ENCODE data around the gene CYP3A4.
"Not testable (repeated sequence)": the region's sequence is repeated elsewhere in the genome, so short reads cannot be mapped to it uniquely, and the experiment has no call there.

CYP3A4 gene

DNA sequence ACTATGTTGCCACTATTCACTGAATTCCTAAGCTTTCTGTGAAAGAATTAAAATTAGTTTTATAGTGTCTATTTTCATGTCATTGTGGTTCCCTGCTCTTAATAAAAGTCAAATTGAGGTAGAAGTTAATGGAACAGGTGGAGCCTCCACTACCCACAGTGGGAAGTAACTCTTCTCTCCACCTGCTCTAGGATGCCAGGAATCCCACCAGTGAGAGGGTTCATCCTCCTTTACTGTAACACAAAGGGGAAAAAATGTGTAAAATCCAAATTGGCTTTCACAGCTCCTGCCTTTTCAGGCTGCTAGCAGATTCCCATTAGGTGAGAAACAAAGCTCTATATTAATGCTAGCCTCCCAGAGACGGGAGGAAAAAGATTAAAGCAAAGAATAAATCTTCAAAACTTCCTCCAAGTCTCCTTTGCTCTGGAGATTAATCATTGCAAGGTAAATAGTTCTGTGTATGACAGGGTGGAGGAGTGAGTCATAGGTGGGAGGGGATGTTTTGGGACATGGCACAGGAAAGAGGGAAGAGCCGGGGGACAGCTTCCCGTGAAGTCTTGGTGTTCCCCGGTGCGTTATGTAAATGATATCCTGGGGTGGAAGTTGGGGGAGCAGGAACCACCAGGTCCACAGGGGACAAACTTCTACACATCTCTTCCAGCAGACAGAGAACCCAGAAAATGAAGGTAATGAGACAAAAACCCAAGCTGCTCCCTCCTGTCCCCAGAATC, 32.5 kb downstream of the CYP3A4 start:
- not testable (repeated sequence) for DNase-seq

DNA sequence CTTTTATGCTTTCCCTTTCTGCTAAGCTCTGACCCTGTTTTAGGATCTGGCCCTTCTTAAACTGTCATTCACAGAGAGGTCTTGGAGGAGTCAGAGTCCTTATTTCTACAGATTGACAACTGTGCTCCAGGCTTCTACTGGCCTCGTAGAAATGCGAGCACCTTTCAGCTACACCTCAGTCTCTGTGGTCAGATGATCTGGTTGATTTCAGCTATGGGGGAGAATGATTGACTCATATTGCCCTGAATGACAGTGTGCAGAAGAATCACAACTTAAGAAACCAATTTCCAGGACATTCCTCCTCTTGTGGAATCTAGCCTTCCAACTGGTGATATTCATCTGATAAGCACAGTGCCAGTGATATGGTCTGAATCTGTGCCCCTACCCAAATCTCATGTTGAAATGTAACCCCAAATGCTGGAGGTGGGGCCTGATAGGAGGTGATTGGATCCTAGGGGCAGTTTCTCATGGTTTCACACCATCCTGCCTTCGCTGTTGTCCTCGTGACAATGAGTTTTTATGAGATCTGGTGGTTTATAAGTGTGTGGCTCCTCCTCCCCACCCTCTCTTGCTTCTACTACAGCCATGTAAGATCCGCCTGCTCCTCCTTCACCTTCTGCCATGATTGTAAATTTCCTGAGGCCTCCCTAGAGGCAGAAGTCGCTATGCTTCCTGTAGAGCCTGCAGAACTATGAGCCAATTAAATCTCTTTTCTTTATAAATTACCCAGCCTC, 35.0 kb downstream of the CYP3A4 start:
- peak; percentile 11 for DNase-seq

DNA sequence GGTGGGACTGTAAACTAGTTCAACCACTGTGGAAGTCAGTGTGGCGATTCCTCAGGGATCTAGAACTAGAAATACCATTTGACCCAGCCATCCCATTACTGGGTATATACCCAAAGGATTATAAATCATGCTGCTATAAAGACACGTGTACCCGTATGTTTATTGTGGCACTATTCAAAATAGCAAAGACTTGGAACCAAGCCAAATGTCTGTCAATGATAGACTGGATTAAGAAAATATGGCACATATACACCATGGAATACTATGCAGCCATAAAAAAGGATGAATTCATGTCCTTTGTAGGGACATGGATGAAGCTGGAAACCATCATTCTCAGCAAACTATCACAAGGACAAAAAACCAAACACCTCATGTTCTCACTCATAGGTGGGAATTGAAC, 37.1 kb downstream of the CYP3A4 start:
- not testable (repeated sequence) for DNase-seq

DNA sequence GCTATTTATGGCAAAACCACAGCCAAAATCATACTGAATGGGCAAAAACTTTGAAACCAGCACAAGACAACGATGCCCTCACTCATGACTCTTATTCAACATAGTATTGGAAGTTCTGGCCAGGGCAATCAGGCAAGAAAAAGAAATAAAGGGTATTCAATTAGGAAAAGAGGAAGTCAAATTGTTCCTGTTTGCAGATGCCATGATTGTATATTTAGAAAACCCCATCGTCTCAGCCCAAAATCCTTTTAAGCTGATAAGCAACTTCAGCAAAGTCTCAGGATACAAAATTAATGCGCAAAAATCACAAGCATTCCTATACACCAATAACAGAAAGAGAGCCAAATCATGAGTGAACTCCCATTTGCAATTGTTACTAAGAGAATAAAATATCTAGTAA, 38.6 kb downstream of the CYP3A4 start:
- DNase-seq: not testable (repeated sequence)

DNA sequence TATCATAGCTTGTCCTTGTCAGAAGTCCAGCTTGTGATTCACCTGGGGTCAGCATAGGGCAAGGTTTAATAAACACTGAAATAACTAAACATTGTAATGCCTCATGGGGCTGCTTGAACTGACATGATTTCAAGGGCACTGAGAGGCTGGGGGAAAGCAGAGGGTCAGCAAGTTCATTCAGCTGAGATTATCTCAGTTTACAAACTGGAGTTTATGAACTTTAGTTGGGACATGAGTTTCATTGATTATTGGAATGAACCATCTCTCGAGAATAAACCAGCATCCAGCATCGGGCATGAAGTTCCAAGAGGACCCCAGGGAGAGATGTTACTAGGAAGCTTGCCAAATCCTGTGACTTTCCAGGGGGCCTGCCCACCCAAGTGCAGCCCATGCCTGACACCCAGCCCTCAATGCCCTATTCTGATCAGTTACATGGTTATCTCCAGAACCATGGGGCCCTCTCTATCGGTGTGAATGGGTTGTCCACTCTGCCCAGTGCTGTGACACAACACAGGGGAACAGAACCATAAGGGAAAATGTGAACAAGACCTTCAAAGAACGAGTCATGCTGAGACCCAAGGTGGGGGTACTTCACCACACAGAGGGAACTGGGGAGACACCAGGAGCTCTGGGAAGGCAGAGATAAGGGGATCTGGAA, 41.1 kb downstream of the CYP3A4 start:
- no peak for DNase-seq

DNA sequence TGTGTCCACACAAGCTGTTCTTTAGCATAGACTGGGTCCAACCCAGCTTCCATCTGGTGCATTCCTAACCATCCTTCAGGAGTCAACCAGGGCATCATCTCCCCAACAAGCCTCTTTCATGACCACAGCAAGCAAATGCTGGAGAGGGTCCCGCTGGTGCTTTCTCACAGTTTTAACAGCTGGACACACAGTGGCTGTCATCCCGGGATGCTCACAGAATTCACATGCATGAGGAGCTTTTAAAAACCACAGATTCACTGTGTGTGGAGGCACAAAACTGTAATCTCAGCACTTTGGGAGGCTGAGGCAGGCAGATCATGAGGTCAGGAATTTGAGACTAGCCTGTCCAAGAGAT, 42.6 kb downstream of the CYP3A4 start:
- no peak for DNase-seq

DNA sequence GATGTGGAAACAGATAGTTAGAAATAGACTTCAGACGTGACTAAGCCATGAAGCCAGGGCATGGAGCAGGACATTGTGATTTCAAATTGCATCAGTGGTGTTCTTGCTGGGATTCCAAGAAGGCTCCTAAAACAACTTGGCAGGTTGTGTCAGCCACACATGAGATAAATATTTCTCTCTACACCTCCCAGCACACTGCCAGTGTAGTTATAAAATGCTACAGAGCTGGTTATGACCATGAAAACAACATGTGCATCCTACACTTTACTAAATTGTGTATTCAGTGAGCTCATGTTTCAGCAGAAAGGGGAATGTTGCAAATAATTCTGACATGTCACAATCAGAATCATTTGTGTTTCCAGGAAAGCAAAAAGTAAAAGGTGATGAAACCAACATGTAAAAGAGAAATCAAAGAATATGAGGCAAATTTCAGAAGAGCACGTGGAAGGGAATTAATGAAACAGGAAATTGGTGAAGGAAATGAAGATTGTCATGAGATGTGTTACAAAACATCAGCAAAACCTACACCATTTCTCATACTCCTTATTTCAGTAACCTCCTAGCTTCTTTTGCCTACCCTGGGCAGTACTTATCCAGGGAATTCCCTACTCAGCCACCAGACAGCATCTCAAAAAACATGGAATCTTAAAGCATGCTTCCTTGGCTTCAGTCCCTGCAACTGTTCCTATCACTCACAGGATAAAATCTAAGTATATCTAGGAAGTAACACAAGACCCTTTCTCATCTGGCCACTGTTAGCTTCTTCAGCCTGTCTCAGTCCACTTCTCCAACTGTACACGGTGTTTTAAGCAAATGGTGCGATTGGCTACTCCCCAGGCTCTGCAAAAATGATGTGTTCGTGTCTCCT, 43.2 kb downstream of the CYP3A4 start:
- peak; percentile 13 for DNase-seq

DNA sequence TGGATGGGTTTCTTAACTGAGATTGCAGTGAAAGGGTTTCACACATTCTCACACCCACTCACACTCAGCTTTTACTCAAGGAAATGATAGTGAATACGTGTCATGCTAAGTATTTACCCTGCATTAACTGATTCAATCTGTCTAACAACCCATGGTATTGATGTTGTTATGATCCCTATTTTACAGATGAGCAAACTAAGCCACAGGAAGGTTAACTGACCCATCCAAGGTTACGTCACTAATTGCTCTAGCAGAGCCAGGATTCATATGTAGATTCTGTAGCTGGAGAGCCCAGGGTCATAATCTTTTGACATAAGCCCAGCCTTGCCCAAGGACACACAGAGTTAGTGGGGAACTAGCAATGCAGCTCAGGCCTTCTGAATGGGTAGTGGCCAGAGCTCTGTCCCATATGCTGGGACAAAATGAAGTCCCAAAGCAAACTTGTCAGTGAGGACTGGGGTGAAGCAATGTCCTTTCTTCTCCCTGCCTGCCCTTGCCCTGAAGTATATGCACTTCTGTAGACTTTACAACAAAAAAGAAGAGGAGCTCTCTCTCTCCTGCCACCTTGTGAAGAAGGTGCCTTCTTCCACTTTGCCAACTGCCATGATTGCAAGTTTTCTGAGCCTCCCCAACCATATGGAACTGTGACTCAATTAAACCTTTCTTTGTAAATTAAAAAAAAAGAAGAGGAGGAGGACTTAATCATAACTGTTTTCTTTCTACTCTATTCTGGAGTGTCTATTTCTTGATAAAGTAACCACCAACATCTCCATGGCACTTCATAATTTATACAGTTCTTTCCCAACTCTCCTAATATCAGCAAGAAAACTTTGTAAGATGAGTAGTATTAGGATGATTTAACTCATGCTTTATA, 44.0 kb downstream of the CYP3A4 start:
- no peak for DNase-seq

DNA sequence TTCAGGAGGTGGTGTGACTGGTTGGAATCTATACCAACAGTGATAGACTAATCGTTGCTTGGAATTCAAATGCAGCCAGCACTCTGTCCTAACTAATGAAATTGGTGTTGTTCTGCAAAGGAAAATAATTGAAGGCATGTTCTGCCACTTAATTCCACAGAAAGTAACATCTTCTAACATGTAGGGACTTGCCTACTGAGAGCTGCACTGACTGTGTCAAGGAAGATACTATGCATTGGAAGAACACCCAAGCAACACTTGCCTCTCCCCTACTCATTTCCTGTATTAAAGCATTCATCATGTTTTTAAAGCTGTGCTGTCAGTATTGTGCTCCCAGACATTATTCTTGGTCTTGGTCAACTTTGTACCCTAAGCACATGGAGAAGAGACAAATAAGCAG, 46.3 kb downstream of the CYP3A4 start:
- DNase-seq: no peak

DNA sequence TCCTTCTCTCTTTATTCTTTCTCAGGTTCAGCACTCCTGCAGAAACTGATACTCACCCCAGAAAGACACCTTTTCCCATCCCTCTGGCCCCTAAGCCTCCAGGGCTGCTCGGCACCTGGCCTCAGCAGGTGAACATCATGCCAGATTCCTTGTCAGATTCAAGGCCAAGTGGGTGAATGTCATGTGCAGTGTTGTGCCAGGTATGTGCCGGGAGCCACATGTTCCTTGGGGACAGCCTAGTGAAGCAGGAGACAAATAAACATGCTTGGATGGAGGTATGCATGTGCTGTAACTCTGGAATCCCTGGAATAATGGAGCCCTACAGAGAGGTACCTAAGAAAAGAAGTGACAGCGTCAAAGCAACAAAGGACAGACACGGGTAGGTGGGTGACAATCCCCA, 47.3 kb downstream of the CYP3A4 start:
- DNase-seq: not testable (repeated sequence)

DNA sequence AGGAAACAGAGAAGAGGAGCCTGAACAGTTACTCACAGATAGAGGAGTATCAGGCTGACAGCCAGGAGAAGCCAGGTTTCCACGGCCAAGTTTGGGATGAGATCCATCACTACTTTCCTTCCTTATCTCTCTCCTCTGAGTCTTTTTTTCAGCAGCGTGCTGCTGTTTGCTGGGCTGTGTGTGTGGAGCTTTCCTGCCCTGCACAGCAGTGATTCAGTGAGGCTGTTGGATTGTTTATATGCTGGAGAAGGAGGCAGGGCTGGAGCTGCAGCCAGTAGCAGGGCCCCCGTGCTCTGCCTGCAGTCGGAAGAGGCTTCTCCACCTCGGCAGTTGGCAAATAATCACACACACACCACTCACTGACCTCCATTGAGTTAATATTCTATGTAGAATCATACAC, 49.0 kb downstream of the CYP3A4 start, which contains the start of gene CYP3A7:
Gene CYP3A7 (minus strand): TSS at position 210 of the 400 bp plus-strand sequence. CDS start 103 bp downstream, at position 107.
- no peak for DNase-seq

DNA sequence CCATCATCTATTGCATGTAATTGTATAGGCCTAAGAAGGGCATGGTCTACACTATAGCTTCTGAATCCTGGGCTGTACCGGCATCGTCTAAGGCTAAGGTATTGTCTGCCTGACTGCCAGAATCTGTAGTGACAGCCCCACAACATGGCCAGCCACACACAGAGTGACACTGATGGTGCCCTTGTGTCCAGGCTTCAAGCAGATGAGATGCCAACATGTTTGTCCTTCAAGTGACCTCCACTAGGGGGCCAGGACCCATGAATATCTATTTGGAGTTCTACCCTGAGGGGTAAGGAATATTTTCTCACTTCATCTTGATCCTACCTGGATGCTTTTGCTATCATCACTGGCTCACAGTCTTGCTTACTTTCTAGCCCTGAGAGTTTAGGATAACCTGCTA, 50.5 kb downstream of the CYP3A4 start:
- peak; percentile 23 for DNase-seq

DNA sequence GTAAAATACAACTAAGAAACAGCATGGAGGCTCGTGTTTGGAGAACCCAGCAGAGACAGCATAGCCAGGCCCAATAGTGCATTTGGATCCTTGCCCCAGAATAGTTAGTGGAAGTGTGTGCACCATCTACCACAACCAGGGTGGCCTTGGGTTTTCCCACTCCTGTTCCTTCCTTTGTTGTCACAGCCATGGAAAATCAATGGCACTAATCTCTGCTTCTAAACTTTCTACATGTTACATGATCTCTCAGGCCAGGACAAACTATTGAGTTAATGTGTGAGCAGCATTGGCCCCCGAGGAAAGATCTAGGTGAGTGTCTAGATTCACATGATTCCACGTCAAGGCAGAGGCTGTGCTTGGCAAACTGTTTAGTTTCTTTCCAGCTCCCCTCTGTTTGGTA, 51.0 kb downstream of the CYP3A4 start:
- DNase-seq: no peak

DNA sequence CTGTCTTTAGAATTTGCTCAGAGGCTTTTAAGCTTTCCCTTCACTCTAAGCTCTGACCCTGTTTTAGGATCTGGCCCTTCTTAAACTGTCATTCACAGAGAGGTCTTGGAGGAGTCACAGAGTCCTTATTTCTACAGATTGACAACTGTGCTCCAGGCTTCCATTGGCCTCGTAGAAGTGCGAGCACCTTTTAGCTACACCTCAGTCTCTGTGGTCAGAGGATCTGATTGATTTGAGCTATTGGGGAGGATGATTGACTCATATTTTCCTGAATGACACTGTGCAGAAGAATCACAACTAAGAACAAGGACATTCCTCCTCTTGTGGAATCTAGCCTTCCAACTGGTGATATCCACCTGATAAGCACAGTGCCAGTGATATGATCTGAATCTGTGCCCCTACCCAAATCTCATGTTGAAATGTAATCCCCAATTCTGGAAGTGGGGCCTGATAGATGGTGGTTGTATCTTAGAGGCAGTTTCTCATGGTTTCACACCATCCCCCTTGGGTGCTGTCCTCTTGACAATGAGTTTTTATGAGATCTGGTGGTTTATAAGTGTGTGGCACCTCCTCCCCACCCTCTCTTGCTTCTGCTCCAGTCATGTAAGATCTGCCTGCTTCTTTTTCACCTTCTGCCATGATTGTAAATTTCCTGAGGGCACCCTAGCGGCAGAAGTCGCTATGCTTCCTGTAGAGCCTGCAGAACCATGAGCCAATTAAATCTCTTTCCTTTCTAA, 52.2 kb downstream of the CYP3A4 start:
- peak; percentile 26 for DNase-seq

DNA sequence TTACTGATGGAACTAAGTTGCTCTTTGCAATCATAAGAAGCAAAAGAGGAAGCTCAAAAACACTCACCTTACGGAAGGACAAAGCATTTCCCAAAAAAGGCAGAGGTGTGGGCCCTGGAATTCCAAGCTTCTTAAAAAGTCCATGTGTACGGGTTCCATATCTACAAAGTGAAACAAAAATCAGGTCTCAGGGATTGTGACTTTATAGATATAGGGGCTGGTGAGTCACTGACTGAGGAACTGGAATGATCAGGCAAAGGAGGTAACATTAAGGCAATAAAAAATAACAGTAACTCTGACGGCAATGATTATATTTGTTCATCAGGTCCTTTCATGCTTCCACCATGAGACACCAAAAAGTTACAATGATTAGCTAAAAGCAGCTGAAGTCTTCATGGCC, 53.0 kb downstream of the CYP3A4 start:
- DNase-seq: no peak

DNA sequence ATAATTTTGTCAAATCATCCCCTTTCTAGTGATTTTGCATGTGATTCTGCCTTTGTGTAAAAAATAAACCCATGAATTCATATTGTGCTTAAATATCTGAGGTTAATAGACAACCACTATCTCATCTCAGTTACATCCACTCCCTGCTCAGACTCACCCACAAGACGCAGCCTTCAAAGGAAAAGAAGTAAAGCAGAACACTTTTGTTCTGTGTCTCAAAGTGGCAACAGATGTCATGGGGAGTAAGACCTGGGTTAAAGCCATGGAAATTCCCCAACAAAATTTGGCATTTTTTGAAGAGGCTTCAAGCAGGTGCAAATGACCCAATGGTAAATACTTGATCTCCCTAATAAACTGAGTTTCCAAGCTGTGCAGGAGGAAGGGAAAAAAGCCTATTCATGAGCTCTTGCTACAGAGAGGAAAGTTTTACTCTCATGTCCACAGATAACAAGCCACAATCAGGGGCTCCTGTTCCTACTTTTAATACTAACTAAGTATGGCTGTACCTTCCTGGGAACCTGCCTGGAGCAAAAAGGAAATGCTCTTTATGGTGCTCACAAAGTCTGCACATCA, 53.7 kb downstream of the CYP3A4 start:
- DNase-seq: no peak

DNA sequence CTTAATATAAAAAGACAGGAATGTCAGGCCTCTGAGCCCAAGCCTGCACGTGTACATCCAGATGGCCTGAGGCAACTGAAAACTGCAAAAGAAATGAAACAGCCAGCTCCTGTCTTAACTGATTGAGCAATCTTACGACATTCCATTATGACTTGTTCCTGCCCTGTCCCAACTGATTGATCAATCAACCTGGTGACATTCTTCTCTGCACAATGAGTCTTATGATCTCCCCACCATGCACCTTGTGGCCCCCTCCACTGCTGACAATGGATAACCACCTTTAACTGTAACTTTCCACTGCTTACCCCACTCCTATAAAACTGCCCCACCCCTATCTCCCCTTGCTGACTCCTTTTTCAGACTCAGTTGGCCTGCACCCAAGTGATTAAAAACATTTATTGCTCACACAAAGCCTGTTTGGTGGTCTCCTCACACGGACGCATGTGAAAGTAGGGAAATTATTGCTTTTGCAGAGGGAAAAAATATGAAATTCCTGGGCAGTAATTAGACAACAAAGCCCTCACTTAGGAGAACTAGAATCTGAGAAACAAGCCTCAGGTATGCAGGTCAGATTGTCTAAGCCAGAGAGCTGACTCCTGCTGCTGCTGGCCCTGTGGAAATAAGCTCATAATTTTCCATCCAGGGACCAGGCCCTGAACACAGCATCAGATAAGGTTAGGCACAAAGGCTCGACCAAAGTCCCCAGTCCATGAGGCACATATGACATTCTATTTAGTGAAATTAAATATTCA, 54.3 kb downstream of the CYP3A4 start:
- DNase-seq: no peak

DNA sequence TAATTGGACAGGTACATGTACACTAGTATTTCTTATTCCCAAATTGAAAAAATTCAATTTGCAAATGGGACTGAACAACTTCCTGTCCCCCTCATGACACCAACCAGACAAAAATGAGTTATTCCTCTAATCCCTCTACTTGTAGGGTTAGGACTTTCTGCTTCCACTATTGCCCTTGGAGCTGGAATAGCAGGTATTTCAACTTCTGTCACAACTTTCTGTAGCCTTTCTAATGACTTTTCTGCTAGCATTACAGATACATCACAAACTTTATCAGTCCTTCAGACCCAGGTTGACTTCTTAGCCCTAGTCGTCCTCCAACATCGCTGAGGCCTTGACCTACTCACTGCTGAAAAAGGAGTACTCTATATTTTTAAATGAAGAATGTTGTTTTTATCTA, 55.4 kb downstream of the CYP3A4 start:
- DNase-seq: no peak

DNA sequence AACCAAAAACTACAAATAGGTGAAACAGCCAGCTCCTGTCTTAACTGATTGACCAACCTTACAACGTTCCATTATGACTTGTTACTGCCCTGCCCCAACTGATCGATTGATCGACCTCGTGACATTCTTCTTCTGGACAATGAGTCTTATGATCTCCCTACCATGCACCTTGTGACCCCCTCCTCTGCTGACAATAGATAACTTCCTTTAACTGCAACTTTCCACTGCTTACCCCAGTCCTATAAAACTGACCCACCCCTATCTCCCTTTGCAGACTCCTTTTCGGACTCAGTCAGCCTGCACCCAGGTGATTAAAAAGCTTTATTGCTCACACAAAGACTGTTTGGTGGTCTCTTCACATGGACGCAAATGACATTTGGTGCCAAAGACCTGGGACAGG, 60.8 kb downstream of the CYP3A4 start:
- not testable (repeated sequence) for DNase-seq
